HG03196 (cell line): ENCODE data around the gene PPP2R2C.

Experiments used
- ATAC-seq: cut with Tn5 transposase; IDR thresholded peaks from one replicate; pipeline ENCODE4 v1.9.1; 2021; ENCODE audit not compliant: unreplicated experiment

Gene PPP2R2C

DNA sequence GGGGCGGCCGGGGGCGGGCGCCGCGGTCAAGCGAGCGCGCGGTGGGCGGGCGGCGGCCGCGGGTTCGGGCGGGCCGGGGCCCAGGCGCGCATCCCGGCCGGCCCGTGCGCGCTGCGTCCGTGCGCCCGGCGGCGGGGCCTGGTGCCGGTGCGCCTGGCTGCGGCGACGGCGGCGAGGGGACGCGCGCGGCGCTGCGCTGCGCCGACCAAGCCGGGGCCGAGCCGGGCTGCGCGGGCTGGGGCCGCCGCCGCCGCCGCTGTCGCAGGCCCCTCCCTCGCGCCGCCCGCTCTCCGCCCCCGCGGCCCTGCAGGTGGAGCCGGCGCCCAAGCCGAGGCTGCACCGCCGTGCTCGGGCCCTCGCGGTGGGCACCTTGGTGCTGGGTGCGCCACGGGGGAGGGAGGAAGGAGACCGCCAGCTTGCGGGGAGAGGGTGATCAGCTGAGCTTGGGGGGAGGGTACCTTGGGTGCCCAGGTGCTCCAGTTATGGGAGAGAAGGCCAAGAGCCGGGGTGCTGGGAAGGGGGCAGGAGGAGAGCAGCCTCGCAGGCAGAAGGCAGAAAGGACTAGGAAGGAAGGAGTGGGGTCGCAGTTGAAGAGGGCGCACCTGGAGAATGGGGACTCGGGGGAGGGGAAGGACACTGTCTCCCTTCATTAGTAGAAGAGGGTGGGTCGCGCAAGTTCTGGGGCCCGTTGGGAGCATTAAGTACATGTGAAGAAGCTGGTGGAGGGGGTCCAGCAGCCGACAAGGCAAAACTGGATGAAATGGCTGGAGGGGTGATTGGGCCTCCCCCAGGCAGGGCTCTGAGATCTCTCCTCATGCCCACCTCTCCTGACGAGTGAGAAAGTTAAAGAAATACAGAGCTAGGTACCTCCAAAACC lies at the start of gene PPP2R2C:
TSS of gene PPP2R2C (minus strand) at position 228 of the 877 bp plus-strand sequence. CDS start 385 bp downstream, outside the sequence.
- no peak for ATAC-seq

DNA sequence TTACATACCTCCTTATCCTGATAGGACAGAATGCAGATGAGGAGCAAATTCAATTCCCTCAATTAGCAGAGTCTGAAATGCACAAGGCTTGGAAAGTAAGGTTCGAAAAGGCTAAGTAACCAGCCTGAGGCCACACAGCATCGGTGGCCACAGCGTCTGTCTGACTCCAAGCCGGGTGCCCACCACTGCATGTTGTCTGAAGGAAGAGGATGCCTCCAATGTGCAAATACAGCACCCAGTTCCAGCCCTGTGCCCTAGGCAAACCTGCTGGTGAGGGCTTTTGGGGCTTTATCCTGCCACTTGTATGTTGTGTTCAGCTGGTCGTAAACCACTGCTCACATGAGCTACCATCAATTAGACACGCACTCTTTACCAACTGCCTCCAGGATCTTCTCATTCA lies 48.6 kb upstream of the PPP2R2C start:
- ATAC-seq: no peak

DNA sequence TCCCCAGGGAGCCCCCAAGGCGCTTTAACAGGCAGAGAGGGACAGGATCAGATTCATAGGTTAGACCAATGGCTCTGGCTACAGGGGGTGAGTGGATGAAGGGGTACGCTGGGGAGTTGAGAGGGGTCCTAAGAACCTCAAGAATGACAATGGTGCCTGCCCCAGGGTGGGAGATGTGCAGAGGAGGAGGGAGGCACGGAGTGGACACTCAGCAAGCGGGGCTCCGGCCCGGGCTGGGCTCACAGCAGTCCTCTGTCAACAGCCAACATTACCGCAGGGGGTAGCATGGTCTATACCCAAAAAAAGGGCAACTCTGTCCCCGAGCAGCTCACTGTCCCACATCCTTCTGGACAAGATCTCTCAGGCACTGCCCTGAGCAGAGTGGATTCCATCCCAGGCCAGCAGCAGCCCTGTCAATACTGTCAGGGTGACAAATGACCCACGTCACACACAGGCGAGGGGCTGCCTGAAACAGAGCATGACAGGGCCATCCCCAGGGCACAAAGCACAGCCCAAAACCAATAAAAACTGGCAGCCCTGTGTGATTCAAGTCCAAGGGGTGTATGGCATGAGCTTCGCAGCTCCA lies 47.7 kb upstream of the PPP2R2C start:
- no peak for ATAC-seq

DNA sequence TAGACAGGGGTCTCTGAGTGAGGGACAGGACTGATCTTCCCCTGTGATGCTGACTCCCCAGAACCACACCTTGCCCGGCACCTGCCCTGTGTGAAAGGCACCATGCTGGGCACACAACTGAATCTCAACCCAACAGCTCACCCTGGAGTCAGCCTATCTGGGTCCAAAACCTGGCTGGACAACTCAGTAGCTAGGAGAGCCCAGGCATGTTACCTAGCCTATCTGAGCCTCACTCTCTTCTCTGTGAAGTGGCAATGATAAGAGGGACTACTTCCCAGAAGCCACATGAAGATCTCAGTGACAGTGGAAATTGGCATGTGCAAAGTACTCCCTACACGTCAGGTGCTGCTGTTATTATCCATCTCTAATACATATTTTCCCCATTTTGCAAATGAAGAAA lies 44.8 kb upstream of the PPP2R2C start:
- ATAC-seq: no peak

DNA sequence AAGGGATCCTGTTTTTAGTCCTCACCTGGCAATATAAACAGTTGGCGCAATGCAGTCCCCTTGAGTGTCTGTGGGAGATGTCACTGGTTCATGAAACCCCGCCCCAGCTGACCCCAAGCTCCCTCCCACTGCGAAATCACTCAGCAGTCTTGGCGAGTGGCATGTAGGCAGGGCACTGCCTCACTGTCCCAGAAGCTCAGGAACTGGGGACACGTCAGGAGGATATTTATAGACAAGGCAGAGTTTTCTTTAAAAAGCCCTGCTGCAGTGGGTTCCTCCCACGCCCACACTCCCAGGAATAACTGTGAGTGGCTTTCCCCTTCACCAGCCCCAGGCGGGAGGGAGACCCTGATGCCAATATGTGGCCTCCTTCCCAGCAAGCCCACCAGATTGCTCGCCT lies 44.3 kb upstream of the PPP2R2C start:
- ATAC-seq: no peak

DNA sequence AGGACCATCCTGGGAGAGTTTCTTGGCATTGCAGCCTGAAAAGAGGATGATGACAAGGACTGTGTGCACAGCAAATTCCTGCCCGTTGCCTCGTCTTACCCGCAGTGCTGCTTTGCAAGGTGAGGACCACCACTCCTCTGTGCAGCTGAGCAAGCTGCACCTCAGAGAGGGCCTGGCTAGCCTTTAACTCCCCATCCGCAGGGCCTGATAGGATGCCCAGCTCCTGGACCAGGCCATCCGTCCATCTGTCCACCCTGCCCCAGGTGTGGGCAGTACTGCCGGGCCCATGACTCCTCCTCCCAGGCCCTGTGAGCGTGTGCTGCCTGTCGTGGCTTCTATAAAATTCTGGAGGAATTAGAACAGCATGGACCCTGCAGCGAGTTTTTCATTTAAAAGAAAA lies 43.9 kb upstream of the PPP2R2C start:
- no peak for ATAC-seq

DNA sequence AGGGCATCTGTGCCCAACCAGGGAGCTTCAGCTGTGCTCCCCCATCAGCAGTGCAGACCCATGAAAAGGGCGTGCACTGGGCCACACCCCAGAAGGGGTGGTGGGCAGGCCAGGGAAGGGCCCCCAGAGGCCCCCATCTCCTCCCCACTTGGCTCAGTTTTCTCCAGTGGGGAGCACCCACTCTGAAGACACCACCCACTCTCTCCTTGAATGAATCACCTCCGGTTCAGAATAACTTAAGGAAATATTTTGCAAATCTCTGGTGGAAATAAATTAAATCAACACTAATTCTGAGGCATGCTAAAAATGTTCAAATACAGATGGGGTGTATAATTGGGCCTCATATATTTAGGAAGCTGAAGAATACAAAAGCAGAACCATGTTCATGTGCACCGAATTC lies 41.3 kb upstream of the PPP2R2C start:
- ATAC-seq: no peak

DNA sequence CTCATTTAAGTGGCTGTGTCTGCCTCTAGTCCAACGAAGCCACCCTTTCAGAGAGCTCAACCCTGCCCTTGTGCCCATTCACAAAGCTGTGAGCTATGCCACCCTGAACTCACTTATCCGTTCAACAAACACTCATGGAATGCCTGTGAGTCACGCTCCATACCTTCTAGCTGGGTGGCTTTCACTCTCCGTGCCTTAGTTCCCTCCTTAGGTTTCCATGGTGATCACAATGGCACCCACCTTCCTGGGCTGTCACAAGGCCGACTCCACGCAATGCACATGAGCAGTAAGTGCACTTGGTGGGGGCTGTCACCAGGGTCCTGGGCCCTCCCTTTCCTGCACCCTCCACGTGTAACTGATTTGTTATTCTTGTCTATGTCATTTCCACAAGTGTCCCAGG lies 37.2 kb upstream of the PPP2R2C start:
- ATAC-seq: no peak

DNA sequence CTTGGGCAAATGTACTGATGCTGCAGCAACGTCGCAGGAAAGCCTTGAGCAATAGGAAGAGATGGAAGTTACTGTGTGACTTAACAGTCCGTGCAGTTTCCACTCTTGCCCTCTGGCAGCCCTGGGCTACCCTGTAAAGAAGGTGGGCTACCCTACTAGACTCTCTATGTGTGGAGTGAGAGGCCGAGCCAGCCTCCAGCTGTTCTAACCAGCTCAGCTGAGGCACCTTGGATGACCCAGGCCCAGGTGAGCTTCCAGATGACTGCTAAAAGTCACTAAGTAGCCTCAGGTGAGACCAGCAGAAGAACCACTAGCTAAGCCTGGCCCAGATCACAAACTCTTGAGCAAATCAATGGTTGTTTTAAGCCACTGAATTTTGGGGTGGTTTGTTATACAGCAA lies 34.9 kb upstream of the PPP2R2C start:
- ATAC-seq: no peak

DNA sequence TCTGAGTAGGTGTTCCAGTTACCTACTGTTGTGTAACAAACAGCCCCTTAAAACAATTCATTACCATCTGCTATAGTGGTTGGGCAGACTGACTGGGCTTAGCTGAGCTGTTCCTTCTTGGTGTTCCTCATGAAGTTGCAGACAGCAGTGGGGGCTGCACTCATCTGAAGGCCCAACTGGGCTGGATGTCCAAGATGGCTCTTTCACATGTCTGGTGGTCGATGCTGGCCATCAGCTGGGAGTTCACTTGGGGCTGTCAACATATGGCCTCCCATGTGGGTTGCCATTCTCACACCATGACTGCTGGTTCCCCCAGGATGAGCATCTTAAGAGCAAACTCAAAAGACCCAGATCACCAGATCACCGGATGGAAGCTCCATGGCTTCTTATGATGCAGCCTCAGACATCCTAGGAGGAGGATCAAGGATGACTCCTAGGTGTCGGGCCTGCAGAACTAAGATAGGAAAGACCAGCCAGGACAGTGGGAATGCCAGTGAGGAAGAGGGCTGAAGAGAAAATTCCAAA lies 34.3 kb upstream of the PPP2R2C start:
- no peak for ATAC-seq

DNA sequence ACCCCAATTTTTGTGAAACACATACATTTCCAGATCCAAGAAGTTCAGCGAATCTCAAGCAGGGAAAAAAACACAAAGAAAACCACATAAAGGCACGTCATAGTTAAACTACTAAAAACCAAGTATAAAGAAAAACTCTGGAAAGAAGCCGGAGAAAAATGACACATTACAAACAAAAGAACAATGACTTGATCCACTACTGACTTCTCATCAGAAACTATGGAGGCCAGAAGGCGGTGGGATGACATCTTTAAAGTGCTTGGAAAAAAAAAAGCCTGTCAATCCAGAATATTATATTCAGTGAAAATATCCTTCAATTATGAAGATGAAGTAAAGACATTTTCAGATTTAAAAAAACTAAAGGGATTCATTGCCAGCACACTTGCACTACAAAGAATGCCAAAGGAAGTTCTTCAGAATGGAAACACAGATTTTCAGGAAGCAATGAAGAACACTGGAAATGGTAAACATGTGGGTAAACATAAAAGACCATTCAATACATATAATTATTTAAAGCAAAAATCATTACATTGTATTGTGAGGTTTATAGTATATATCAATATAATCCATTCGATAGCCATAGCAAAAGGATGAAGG lies 32.6 kb upstream of the PPP2R2C start:
- no peak for ATAC-seq

DNA sequence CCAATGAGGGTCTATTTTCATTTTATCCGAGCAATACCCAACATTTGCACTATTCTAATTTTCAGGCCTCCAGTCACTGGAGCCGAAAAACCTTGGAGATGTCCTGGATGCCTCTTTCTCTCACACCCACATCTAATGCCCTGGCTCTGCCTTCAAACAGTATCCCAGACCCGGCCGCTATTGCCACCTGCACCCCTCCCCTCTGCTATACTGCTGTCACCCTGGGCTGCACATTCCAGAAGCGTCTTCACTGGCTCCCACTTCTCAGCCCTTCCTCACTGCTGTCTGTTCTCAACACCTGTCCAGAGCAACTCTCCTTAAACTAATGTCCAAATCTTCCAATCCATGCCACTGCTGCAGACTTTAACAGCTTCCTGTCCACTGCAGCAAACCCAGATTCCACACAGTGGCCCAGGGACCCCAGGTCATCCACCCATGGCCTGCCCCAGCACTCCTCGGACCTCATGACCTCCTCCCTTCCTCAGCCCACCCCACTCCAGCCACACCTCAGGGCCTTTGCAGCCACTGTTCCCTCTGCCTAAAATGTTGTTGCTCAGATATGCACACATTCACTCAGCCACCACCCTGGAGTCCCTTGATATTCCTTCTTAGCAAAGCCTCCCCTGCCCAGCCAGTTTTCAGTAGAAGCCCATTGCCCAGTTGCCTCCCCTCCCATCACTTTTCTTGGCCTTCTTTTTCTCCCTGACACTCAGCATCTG lies 30.5 kb upstream of the PPP2R2C start:
- no peak for ATAC-seq

DNA sequence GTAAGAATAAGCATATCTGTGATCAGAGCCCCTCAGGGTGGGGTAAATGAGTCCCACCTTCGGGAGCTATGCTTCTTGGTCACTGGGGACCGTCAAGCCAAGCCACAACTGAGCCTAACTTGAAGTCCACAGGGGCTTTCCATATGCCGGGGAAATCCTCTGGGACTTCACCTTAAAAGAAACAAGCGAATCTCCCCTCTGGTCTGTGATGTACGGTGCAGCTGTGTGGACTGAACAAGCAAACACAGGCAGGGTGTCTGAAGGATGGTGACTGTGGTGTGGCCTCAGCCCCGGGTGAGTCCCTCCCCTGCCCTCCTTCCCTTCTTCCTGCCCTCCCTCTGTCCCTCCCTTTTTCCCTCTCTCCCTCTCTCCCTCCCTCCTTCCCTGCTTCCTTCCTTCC lies 29.7 kb upstream of the PPP2R2C start:
- no peak for ATAC-seq

DNA sequence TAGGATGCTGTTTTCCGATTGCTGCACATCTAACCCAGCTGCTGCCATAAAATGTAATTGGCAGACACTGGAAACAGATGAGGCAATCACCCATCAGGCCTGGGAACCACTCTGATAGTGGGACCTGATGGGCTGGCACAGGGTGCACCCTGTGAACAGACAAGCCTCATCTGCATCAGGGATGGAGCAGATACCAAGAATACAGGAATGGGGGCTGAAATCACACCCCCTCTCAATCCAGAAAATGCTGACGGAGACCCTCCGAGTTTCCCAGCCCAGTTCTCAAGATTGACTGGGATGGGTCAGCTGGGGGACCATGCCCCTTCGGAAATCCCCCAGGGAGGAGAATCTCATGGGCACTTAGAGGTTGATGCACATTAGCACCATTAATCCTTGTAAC lies 28.8 kb upstream of the PPP2R2C start:
- ATAC-seq: no peak

DNA sequence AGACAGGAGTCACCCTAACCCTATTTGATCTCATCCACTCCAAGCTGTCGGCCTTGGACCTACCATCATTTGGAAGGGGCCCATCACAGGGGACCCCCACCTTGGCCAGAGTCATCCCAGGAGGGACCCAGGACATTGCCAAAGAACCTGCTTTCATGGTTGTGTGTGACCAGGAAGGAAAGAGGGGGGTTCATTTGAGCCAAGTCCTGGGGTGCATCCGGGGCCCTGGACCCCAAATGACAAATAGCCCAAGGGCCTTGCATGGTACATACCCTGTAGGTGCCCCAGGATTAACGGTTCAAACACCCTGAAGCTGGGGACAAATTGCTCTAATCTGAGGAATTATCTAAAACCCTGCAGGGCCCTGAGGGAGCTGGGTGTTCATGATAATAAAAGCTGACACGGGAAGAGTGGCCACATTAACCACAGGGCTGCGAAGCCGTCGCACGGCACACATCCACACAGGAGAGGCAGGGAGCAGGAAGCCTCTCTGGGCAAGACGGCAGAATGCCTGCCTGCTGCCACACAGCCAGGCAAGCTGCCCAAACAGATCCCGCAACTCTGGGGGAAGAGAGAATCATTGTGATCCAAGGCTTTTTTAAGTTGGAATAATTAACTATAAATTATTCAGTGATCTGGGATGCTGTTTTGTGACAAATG lies 28.2 kb upstream of the PPP2R2C start:
- no peak for ATAC-seq

DNA sequence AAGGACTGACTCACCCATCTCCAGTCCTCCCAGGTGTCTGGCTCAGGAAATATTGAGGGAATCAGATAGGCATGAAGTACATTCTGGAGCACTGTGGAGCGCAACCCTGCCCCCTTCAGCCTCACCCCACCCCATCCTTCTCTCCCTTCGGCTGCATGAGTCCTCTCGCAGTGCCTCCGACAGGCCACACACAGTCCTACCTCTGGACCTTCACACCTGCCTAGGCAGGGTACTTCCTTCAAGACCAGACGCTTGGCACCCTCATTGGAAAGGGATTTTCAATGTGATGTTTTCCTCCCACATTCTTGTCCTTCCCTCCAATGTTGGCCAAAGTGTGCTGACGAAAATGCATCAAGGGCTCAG lies 26.8 kb upstream of the PPP2R2C start:
- no peak for ATAC-seq

DNA sequence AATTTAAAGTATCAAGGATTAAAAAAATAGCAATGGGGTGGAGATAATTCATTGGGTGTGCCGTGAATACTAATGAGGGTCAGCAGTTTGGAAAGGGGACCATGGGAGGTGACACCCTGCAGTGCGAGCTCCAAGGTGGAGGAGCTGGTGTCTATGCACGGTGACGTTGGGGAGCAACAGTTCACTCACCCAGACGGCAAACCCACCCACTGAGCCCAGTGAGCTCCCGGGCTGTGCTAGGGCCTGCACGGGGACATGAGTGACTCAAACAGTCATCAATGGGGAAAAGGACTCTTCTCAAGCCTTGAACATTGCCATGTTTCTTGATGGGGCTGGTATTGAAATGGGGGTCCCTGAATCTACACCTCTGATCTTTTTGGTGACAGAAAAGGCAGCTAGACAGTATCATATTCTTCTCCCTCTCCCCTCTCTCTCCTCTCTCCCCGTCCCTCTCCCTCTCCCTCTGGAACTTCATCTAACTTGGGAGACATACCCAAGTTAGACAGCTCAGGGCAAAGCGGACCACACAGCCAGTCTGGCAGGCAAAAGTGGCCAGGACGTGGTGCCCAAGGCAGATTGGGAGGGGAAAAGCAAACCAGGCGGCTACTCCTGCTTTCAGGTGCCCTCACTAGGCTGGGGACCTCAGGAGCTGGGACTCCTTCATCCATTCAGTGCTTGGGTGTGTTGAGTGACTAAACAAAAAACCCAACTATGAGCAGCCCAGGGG lies 26.3 kb upstream of the PPP2R2C start:
- ATAC-seq: no peak

DNA sequence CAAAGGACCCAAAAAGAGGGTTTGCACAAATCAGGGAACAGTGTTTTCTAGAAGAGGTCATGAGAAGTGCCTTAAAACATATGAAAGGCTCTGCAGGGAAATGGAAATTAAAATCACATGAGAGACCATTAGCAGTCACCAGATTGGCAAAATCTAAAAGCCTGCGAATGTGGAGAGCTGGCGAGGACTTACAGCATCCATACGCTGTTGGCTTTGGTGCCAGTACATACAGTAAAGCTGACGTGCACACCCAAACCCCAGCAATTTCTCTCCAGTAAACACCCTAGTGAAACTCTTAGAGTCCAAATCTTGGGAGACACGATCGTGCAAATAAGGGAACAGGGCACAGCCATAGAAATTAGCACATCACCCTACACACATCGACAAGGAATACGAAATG lies 25.4 kb upstream of the PPP2R2C start:
- ATAC-seq: no peak

DNA sequence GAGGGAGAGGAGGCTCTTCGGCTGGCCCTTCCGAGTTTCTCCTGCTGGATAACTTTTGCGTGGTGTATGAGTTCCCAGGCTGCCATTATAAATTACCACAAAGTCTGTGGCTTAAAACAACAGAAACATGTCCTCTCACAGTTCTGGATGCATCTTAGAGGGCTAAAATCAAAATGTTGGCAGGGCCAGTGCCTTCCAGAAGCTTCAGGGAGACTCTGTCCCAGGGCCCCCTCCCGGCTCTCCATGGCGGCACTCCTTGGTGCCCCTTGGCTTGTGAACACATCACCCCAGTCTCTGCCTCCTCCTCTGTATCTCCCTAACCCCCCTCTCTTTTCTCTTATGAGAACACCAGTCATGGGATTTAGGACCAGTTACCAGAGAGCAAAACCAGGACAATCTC lies 23.3 kb upstream of the PPP2R2C start:
- ATAC-seq: no peak

DNA sequence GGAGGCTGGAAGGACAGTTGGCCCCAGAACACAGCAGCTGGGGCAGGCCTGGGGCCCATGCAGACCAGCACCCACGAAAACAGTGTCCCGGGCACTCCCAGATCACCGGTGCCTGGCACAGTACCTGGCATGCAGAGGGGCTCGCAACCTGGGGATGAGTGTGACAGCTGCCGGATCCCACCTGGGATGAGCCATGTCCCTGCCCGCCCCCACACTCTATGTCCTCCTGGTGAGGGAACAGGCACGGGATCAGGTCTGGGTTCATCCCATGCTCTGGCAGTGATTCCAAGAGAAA lies 22.8 kb upstream of the PPP2R2C start:
- ATAC-seq: no peak
